GM19467 (cell line): Measurements from ENCODE around the gene CHD5.

ENCODE experiments used
- ATAC-seq: cut with Tn5 transposase; IDR thresholded peaks from one replicate; pipeline ENCODE4 v1.9.1; 2021; ENCODE audit warnings: mild to moderate bottlenecking, moderate library complexity; ENCODE audit not compliant: unreplicated experiment

The CHD5 gene

GRCh38 chr1:6157132-6157527, 23.0 kb downstream of the CHD5 start:
- no peak for ATAC-seq

DNA sequence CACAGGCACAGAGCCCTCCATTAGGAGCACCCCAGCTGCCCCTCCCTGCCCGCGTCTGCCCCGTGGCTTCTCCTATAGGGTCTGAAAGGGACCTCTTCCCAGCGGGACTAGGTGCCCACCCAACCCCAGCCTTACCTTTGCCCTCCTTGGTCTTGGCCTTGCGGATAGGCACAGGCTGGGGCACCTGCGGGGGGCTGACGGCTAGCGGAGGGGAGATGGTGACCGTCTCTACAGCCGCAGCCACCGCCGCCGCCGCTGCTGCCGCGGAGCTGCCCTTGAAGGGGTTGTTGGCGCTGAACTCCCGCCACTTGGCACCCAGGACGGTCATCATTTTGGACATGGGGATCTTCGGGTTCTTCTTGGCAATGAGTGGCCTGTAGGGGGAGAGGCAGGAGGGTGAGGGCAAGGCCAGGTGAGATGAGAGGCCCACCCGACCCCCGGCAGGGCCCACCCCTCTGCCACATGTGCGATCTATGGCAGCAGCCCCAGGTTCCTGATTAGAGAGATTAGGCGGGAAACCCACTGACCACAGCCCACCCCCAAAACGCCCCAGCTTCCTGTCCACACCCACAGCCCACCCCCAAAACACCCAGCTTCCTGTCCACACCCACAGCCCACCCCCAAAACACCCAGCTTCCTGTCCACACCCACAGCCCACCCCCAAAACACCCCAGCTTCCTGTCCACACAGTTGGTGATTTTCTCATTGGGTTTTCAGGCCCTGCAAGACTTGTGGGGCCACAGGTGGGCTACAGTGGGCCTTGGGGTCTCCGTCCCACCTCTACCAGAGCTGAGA, 25.4 kb downstream of the CHD5 start:
- no peak for ATAC-seq

DNA sequence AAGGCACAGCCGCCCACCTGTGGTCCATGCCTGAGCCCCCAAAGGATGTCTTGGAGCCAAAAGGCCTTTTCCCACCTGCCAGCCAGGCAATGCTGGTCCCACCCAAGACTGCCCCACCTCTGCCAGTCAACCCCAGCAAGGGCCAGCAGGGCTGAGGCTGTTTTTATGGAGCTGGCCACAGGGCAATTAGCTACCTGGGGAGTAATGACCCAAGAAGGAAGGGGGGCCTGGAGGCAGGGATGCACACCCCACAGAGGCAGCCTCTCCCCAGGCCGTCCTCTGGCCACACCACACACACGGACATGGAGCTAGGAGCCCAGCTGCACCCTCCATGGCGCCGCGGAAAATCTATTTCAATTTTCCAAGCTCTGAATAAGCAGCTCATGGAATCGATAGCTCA, 27.2 kb downstream of the CHD5 start:
- no peak for ATAC-seq

DNA sequence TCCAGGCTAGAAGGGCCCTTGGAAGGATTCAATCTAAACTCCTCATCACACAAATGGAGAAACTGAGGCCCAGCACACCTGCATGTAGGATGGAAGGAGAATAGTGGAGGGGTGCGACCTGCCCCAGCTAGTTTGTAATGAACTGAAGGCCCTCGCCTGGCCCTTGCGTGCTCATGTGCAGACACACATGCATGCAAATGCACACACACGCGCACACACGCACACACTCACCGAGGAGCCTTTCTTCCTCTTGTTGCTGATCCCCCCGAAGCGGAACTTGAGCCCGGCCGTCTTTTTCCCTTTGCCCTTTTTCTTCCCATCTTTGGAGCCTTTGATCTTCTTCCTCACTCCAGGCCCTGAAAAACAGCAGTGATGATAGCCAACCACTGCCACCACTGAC, 27.9 kb downstream of the CHD5 start:
- no peak for ATAC-seq

GRCh38 chr1:6151291-6151822, 28.8 kb downstream of the CHD5 start:
- ATAC-seq, result no peak

- no peak for ATAC-seq
These were observed 29.8 kb downstream of the CHD5 start for GRCh38 chr1:6150006-6150938.

DNA sequence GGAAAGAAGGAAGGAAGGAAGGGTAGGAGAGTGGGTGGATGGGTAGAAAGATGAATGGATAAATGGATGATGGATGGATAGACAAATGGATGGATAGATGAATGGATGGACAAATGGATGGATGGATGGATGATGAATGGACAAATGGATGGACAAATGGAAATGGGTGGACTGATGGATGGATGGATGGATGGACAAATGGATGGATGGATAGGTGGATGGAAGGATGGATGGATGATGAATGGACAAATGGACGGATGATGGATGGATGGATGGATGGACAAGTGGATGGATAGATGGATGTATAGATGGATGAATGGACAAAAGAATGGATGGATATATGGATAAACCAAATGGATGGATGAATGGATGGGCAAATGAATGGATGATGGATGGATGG, 30.5 kb downstream of the CHD5 start:
- no peak for ATAC-seq

- no peak for ATAC-seq
These were observed 31.5 kb downstream of the CHD5 start for GRCh38 chr1:6148497-6149241.

GRCh38 chr1:6145864-6146410, 34.2 kb downstream of the CHD5 start:
- ATAC-seq, result no peak

- no peak for ATAC-seq
These were observed 34.7 kb downstream of the CHD5 start for GRCh38 chr1:6145396-6145750.

GRCh38 chr1:6144647-6145395, 35.3 kb downstream of the CHD5 start:
- no peak for ATAC-seq

- no peak for ATAC-seq
These were observed 35.9 kb downstream of the CHD5 start for GRCh38 chr1:6144175-6144574.

DNA sequence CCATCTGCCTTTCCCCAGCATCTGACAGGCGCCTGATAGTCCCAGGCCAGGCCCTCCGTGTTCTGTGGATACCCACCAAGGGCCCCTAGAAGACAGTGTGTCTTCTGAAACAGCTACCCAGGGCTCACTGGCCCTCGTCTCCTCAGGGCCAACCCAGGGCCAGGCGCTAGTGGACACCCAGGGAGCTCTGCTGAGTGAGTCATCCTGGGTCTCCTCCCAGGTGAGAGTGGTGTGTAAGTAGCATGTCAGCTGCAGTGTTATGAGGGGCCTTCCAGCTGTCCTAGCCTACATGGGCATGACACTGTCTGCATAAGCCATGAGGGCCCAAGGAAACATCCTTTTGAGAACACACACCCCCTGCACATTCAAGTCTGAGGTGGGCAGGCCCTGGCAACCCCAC, 36.7 kb downstream of the CHD5 start:
- ATAC-seq, result no peak

DNA sequence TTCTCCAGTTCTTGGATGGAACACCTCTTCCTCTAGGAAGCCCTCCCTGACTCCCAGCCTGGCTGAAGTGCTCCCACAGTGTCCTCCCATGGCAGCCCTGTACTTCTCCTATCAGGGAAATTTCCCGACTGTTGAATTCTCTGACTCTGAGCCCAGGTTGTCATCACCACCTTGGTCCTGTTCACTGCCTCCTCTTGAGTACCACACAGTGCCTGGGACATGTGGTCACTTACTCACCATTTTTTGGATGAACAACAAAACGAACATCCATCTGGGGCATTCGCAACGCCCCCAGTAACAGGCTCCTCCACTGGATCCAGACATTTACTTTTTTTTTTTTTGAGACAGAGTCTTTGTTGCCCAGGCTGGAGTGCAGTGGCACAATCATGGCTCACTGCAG, 37.4 kb downstream of the CHD5 start:
- ATAC-seq, result no peak

DNA sequence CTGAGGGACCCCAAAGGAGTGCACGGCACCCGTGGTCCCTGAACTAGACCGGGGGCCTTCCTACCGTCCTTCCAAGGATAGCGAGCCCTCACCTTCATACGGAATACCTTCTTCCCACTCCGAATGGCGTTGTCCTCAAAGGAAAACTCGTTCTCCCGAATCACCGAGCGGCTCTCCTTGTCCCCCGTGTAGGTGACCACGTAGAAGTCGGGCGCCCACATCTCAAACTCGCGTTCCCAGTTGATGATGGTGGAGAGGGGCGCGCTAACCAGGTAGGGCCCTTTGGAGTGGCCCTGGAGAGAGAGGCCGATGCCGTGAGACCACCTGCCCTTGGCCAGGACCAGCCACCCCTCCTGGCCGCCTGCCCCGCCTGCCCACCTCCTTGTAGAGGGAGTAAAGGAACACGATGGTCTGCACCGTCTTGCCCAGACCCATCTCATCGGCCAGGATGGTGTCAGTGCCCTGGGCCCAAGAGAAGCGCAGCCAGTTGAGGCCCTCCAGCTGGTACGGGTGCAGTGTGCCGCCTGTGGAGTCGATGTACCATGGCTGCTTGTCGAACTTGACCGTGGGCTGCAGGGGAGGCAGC, 38.0 kb downstream of the CHD5 start:
- ATAC-seq, result no peak

DNA sequence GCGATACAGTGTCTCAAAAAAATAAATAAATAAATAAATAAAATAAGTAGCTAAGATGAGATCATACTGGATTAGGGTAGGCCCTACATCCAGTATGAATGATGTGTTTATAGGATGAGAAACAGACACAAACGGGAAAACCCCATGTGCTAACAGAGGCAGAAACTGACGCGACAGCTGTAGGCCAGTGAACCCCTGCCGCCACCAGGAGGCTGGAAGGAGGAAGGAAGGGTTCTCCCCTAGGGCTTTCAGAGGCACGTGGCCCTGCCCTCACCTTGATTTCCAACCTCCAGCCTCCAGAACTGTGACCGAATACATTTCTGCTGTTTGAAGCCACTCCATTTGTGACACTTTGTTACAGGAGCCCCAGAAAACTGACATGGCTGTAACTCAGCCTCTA, 38.5 kb downstream of the CHD5 start:
- no peak for ATAC-seq

GRCh38 chr1:6140413-6140812, 39.7 kb downstream of the CHD5 start:
- no peak for ATAC-seq

- ATAC-seq, result no peak
These were observed 42.4 kb downstream of the CHD5 start for GRCh38 chr1:6137758-6138157.

GRCh38 chr1:6136516-6137220, 43.5 kb downstream of the CHD5 start:
- no peak for ATAC-seq
